Measurements from ENCODE around the gene CFAP57.
"Not testable (repeated sequence)": the region's sequence is repeated elsewhere in the genome, so short reads cannot be mapped to it uniquely, and the experiment has no call there.

The CFAP57 gene

DNA sequence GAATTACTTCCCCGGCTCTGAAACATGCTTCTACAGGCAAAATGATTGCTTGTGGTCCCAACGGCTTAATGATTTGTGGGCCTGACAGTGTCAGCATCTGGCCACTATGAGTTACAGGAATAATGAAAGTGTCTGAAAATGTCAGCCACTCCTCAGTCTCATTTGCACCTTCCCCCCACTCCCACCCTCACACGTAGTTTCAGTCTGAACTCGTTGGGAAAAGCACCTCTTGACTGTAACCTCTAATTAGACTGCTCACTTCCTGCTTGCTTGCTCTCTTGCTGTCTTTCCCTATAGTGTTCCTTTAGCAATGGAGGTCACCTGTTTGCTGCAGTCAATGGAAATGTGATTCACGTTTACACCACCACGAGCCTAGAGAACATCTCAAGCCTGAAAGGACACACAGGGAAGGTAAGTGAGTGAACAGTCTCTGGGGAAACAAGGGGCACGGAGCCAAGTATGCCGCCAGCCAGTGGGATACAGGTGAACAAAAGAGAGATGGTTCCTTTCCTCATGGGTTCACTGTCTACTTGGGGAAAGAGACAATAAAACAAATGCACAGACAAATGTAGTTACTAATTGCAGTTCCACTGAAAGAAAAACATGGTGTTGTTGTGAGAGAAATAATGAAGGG is 27.1 kb downstream of the CFAP57 start:
- DNase-seq (ENCODE audit: low spot score), result peak; percentile 67
- TF ChIP-seq, protein P1, sequence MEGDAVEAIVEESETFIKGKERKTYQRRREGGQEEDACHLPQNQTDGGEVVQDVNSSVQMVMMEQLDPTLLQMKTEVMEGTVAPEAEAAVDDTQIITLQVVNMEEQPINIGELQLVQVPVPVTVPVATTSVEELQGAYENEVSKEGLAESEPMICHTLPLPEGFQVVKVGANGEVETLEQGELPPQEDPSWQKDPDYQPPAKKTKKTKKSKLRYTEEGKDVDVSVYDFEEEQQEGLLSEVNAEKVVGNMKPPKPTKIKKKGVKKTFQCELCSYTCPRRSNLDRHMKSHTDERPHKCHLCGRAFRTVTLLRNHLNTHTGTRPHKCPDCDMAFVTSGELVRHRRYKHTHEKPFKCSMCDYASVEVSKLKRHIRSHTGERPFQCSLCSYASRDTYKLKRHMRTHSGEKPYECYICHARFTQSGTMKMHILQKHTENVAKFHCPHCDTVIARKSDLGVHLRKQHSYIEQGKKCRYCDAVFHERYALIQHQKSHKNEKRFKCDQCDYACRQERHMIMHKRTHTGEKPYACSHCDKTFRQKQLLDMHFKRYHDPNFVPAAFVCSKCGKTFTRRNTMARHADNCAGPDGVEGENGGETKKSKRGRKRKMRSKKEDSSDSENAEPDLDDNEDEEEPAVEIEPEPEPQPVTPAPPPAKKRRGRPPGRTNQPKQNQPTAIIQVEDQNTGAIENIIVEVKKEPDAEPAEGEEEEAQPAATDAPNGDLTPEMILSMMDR (IDR thresholded peaks at IDR 0.05; ENCODE audit: extremely low read depth, missing control alignments), result no peak

DNA sequence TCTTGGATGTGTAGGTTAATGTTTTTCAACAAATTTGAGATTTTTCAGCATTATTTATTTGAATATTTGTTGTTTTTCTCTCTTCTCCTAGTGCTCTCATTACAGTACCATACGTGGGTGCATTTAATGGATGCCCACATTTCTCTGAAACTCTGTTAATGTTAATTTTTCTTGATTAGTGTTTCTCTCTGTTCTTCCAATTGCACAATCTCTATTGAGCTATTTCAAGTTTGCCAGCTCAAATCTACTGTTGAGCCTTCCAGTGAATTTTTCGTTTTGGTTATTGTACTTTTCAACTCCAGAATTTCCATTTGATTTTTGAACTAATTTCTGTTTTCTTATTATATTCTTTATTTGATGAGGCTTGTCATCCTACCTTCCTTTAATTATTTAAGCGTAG is 31.7 kb downstream of the CFAP57 start:
- TF ChIP-seq, protein P1 (IDR thresholded peaks at IDR 0.05; ENCODE audit: extremely low read depth, missing control alignments), result no peak

DNA sequence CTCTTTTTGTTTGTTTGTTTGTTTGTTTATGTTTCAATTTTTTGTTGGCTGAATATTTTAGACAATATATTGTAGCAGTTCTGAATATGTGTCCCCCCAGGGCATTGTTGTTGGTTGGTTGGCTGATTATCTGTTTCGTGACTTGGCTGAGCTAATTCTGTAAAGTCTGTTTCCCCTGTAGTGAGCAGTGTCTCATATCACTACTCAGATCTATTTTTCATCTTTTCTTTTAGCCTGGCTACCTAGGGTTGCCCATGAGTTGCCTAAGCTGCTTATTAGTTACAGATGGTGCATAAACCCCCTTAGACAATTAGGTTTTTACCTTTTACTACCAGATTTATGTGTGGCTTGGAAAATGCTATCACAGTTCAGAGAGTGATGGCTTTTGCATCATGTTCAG is 32.3 kb downstream of the CFAP57 start:
- TF ChIP-seq, protein P1 (IDR thresholded peaks at IDR 0.05; ENCODE audit: extremely low read depth, missing control alignments), result no peak
- DNase-seq (ENCODE audit: low spot score), result no peak

More for the DNA sequence above, 31.7 kb downstream of the CFAP57 start:
- DNase-seq (ENCODE audit: low spot score), result no peak

DNA sequence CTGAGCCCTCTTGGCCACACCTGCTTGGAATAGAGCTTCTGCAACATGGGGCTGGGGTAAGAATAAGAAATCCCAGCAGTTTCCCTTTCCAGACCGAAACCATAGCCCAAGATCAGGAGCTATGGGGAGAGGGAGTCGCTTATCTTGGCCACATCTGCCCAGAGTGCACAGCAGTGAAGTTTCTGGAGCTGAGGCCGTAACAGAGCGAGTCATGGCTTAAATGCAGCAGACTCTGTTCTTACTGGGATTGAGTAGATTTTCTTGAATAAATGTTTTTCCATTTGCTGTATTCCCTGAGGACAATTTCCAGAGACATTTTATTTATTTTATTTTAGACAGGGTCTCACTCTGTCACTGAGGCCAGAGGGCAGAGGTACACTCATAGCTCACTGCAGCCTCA is 33.5 kb downstream of the CFAP57 start:
- TF ChIP-seq, protein P1 (IDR thresholded peaks at IDR 0.05; ENCODE audit: extremely low read depth, missing control alignments), result no peak
- no peak for DNase-seq (ENCODE audit: low spot score)

DNA sequence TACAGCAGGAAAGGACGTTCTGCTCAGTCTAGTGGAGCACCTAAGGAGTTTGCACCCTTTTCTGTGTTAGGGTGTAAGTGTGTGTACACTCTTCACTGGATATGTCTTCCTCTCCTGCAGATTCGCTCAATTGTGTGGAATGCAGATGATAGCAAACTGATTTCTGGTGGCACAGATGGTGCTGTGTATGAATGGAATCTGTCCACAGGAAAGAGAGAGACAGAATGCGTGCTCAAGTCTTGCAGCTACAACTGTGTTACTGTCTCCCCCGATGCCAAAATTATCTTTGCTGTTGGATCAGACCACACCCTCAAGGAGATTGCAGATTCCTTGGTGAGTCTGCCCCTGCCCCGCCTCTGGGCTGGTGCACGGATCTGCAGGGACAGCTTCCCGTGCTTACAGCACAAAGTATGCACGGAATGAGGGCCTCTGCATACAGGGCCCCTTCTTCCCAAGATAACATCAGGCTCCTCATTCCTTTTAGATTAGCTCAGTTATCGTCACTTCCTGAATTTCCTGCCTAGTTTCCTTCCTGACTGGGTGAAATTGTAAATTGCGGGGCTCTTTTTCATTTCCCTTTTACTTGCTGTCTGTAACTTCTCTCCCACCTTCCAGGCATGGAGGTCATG is 34.6 kb downstream of the CFAP57 start:
- TF ChIP-seq, protein P1 (IDR thresholded peaks at IDR 0.05; ENCODE audit: extremely low read depth, missing control alignments), result no peak

DNA sequence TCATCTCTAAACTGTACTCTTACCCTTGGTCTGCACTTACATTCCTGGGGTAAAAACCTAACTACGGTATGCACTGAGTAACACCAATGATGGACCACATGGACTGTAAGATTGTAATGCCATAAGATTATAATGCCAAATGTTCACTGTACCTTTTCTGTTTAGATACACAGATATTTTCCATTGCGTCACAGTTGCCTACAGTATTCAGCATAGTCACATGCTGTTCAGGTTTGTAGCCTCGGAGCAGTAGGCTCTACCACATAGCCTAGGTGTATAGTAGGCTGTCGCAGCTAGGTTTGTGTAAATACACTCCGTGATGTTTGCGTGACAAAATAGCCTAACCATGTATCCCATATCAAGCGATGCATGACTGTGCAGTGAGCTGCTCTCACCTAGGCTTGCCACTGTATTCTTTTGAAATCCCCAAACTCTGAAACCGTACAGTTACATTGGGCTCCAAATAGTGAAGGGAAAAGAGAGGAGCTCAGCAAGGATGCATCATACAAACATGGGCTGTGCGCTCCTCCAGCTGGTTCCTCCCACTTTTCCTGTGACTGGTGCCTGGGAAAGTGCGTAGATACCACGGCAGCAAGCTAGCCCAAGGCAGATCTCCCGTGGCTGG is 35.2 kb downstream of the CFAP57 start:
- TF ChIP-seq, protein P1 (IDR thresholded peaks at IDR 0.05; ENCODE audit: extremely low read depth, missing control alignments), result no peak
- DNase-seq (ENCODE audit: low spot score), result no peak

More for the DNA sequence above, 34.6 kb downstream of the CFAP57 start:
- no peak for DNase-seq (ENCODE audit: low spot score)

DNA sequence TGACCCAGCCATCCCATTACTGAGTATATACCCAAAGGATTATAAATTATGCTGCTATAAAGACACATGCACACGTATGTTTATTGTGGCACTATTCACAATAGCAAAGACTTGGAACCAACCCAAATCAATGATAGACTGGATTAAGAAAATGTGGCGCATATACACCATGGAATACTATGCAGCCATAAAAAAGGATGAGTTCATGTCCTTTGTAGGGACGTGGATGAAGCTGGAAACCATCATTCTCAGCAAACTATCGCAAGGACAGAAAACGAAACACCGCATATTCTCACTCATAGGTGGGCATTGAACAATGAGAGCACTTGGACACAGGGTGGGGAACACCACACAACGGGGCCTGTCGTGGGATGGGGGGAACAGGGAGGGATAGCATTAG is 36.1 kb downstream of the CFAP57 start:
- not testable (repeated sequence) for DNase-seq (ENCODE audit: low spot score)

All from GM20000 (cell line).